ENCODE results near the gene TMEM31.
"Not testable (repeated sequence)": the region's sequence is repeated elsewhere in the genome, so short reads cannot be mapped to it uniquely, and the experiment has no call there.

TMEM31 gene

DNA sequence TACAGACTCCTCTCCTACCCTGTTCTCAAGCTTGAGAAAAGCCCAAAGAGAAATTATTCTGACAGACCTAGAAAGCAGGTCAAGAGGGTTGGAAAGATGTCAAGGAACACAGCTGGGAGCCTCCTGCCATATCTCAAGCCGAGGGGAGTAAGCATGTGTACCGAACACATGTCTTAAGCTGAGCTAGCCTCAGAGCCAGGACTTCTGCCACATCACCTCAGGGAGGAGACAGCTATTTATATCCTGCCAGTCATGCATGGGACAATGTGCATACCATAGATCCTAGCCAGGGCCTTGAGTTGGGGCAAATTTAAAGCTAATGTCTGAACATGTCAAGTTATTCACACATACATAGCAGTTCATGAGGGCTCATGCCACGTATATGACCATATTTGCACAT, 11.8 kb downstream of the TMEM31 start:
- no peak for DNase-seq (ENCODE audit: low spot score)
- no peak for FAIRE-seq

- no peak for DNase-seq (ENCODE audit: low spot score)
- FAIRE-seq: no peak
Measured at GRCh38 chrX:103726477-103726876, 15.8 kb downstream of the TMEM31 start.

- FAIRE-seq: no peak
- no peak for DNase-seq (ENCODE audit: low spot score)
Measured at GRCh38 chrX:103727115-103727514, 16.4 kb downstream of the TMEM31 start.

GRCh38 chrX:103729015-103729414, 18.3 kb downstream of the TMEM31 start:
- FAIRE-seq (no peak), DNase-seq (ENCODE audit: low spot score) (no peak)

GRCh38 chrX:103730147-103730795, 19.6 kb downstream of the TMEM31 start:
- no peak for FAIRE-seq
- no peak for DNase-seq (ENCODE audit: low spot score)

- DNase-seq (ENCODE audit: low spot score) (peak; percentile 10), FAIRE-seq (no peak)
Measured at GRCh38 chrX:103730796-103731493, 20.2 kb downstream of the TMEM31 start.

- FAIRE-seq (no peak), DNase-seq (ENCODE audit: low spot score) (no peak)
Measured at GRCh38 chrX:103733017-103733416, 22.3 kb downstream of the TMEM31 start.

- no peak for FAIRE-seq
- no peak for DNase-seq (ENCODE audit: low spot score)
Measured at GRCh38 chrX:103734125-103734760, 23.5 kb downstream of the TMEM31 start.

- DNase-seq (ENCODE audit: low spot score) (no peak), FAIRE-seq (no peak)
Measured at GRCh38 chrX:103737696-103738095, 27.0 kb downstream of the TMEM31 start.

GRCh38 chrX:103739421-103739820, 28.7 kb downstream of the TMEM31 start:
- DNase-seq (ENCODE audit: low spot score) (no peak), FAIRE-seq (no peak)

- FAIRE-seq (no peak), DNase-seq (ENCODE audit: low spot score) (no peak)
Measured at GRCh38 chrX:103741879-103742278, 31.2 kb downstream of the TMEM31 start.

GRCh38 chrX:103742339-103742738, 31.6 kb downstream of the TMEM31 start:
- DNase-seq (ENCODE audit: low spot score) (no peak), FAIRE-seq (no peak)

GRCh38 chrX:103747163-103747562, 36.5 kb downstream of the TMEM31 start:
- no peak for FAIRE-seq

DNA sequence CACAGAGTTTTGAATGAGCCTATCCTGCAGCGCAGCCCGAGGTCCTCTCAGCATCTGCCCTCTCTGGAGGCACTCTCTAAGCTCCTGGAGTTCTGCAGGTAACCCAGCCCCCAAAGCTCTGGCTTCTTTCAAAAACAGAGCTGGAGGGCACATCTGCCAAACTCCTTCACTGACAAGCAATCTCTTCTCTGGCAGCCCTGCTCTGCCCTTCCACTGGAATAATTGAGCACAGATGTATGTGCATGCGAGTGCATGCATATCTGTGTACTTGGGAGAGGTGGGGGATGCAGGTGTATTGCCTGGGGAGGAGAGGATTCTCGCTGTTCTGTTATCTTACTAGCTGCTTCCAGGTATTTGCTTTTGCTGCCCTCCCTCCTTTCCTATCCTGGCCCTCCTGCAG, 43.7 kb downstream of the TMEM31 start:
- no peak for FAIRE-seq
- no peak for DNase-seq (ENCODE audit: low spot score)

More at GRCh38 chrX:103747163-103747562, 36.5 kb downstream of the TMEM31 start:
- DNase-seq (ENCODE audit: low spot score): no peak

DNA sequence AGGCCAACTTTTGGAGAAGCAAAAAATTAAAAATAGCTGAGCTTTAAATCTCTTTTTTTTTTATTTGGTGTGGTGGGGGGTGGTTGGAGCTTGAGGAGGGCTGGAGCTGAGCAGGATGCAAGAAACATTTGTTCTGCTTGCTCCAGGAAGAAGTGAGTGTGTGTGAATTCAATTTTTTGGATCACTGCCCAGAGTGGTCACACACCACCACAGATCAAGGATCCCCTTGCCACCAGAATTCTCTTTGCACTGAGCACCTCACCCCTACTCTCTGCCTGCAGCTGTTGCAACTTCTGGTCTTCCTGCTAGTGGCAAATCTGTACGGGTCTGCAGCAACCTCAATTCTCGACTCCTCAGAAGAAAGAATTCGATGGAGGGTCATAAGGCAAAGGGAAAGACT, 46.0 kb downstream of the TMEM31 start:
- DNase-seq (ENCODE audit: low spot score): no peak
- FAIRE-seq: no peak

- no peak for FAIRE-seq
- no peak for DNase-seq (ENCODE audit: low spot score)
Measured at GRCh38 chrX:103758555-103758954, 47.8 kb downstream of the TMEM31 start.

DNA sequence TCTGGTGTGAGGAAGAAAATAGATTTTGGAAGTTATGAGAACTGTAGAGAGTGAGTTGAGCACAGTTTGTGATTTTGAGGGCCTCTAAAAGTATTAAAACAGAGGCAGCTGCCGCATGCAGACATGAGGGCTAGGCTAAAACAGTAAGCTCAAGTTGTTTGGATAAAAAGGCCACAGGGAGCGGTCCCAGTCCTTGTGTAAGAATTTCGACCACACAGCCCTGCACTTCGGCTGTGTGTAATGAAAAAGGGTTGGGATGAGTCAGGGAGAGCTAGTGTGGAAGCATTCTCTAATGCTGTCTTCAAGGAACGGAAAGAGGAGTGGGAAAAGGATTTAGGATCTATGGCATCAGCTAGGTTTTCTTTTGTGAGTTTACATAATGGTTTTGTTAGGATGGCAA, 52.8 kb downstream of the TMEM31 start:
- not testable (repeated sequence) for FAIRE-seq; DNase-seq (ENCODE audit: low spot score)
